CD4-positive, alpha-beta T cell (primary cell): ENCODE data around the gene SLC1A4. TPM values are rescaled to one million over a fixed set of nuclear protein-coding genes. Genes with fewer than 3 reads are reported as not detected.

Source experiments
- ATAC-seq: fragments of 200-7000 bp; cut with Tn5 transposase; one replicate; pipeline ENCODE4 v1.10.0; 2022; ENCODE audit warnings: mild to moderate bottlenecking; ENCODE audit not compliant: poor library complexity
- CTCF ChIA-PET: fragments of 350-600 bp; sonication (Branson Sonifier 250); formaldehyde crosslinking; loops from one replicate; lab custom pipeline; 2021; ENCODE audit warnings: antibody characterized with exemption, inconsistent platforms; lab: Charles Lee
- POLR2A ChIA-PET: fragments of 350-600 bp; sonication (Branson Sonifier 250); formaldehyde crosslinking; loops from one replicate; lab custom pipeline; 2021; ENCODE audit warnings: antibody characterized with exemption, inconsistent platforms; lab: Charles Lee
- DNase-seq, 14 experiments: peaks; one replicate each; pipeline ENCODE4 v3.0.0-alpha.2; 2013 to 2020; ENCODE audit warnings: mixed read lengths in 2 of 14
- H3K27ac ChIP-seq, 2 donors: one replicate each; pipeline versions ENCODE4 v1.5.1 to v1.7.0; 2013; ENCODE audit warnings: low read length in 2 of 2, low read depth in 1 of 2, mild to moderate bottlenecking in 1 of 2
- H3K27me3 ChIP-seq, 2 experiments: 1 replicate in 1 of 2; 2 replicates in 1 of 2; pipeline versions ENCODE4 v1.6.1 to v1.7.0; 2013; ENCODE audit warnings: low read length in 2 of 2, control low read depth in 1 of 2, mild to moderate bottlenecking in 1 of 2, moderate library complexity in 1 of 2; ENCODE audit not compliant: insufficient read depth in 2 of 2, control insufficient read depth in 1 of 2
- H3K36me3 ChIP-seq: one replicate; pipeline ENCODE4 v1.6.1; 2013; ENCODE audit warnings: low read length, control low read depth; ENCODE audit not compliant: insufficient read depth
- H3K4me1 ChIP-seq: one replicate; pipeline ENCODE4 v1.6.1; 2013; ENCODE audit warnings: low read length, control low read depth; ENCODE audit not compliant: insufficient read depth
- H3K4me3 ChIP-seq: one replicate; pipeline ENCODE4 v1.5.1; 2013; ENCODE audit warnings: mild to moderate bottlenecking, low read length, moderate library complexity
- H3K9me3 ChIP-seq, 2 experiments: 1 replicate in 1 of 2; 2 replicates in 1 of 2; pipeline versions ENCODE4 v1.6.1 to v1.7.0; 2013; ENCODE audit warnings: low read length in 2 of 2, mild to moderate bottlenecking in 2 of 2, control low read depth in 1 of 2, moderate library complexity in 1 of 2; ENCODE audit not compliant: control insufficient read depth in 1 of 2, insufficient read depth in 1 of 2
- H3K27ac Mint-ChIP-seq: one replicate; pipeline ENCODE4 v1.8.0; 2020; ENCODE audit warnings: mixed read lengths
- H3K27me3 Mint-ChIP-seq: one replicate; pipeline ENCODE4 v1.8.0; 2021; ENCODE audit warnings: mixed read lengths
- H3K36me3 Mint-ChIP-seq: one replicate; pipeline ENCODE4 v1.8.0; 2021; ENCODE audit warnings: low read depth, mixed read lengths
- H3K4me1 Mint-ChIP-seq: one replicate; pipeline ENCODE4 v1.8.0; 2021; ENCODE audit warnings: low read depth, mixed read lengths
- H3K4me3 Mint-ChIP-seq: one replicate; pipeline ENCODE4 v1.8.0; 2020; ENCODE audit warnings: mild to moderate bottlenecking, mixed read lengths
- H3K9me3 Mint-ChIP-seq: one replicate; pipeline ENCODE4 v1.8.0; 2020; ENCODE audit warnings: mixed read lengths
- intact Hi-C, 2 experiments: fragments of 100-400 bp; cut with DNase I in 1 of 2; cut with micrococcal nuclease in 1 of 2; formaldehyde crosslinking; loops; one replicate each; pipeline versions ENCODE4 v1.15.1 to v1.9.0; 2023 to 2025; cut with DNase I, micrococcal nuclease
- total RNA-seq, 174 experiments: library from RNA in 2 of 174; stranded (reverse) in 2 of 174; gene quantifications; one replicate each; pipeline ENCODE4 v1.2.3 and lab custom pipeline; 2021 to 2026
- TF ChIP-seq, protein P1 (sequence below): fragments of 200-600 bp; IDR thresholded peaks from one replicate; pipeline ENCODE4 v1.8.0; 2022; ENCODE audit warnings: antibody characterized with exemption, mild to moderate bottlenecking

Gene SLC1A4
- total RNA-seq, 2 experiments from 2014 or later, result 2.4 to 2.8 TPM

GRCh38 chr2:65064728-65065552, 75.7 kb downstream of the SLC1A4 start:
- H3K36me3 Mint-ChIP-seq, result peaks cover 9% of the 10 kb centered on the region
- DNase-seq (peak in 8 of 14 experiments; percentile 19 to 84 (median 40)), ATAC-seq (peak; percentile 91)
- Histone ChIP-seq H3K4me3 (no peak overlapping the region), H3K27ac (peak overlapping the region in 1 of 2 donors; percentile 33), H3K36me3 (peaks cover 13% of the 10 kb centered on the region), H3K4me1 (peaks cover 58% of the 10 kb centered on the region), H3K9me3 (no peaks in the 10 kb centered on the region), H3K27me3 (no peaks in the 10 kb centered on the region)
- no peaks in the 10 kb centered on the region for H3K27me3 Mint-ChIP-seq
- H3K4me1 Mint-ChIP-seq, result peaks cover 58% of the 10 kb centered on the region
- CTCF ChIA-PET, result interaction anchor here (0.5 to 2.4 kb wide), 19 partner anchors 9 to 476 kb away, joined by 3 to 21 read pairs (median 4); partner anchors contain the start of genes CEP68 and RAB1A
- POLR2A ChIA-PET, result interaction anchor here (0.9 to 4.4 kb wide), 4 partner anchors 8 to 163 kb away, joined by 3 to 39 read pairs (median 6); partner anchors contain the start of genes ACTR2, CEP68 and RAB1A
- H3K9me3 Mint-ChIP-seq, result no peaks in the 10 kb centered on the region
- peak overlapping the region; percentile 32 for H3K27ac Mint-ChIP-seq
- intact Hi-C loops, result loop anchor here (1.0 to 10.0 kb wide), 6 partner anchors 104 to 510 kb away; no protein-coding TSS in a partner anchor
- no peak overlapping the region for H3K4me3 Mint-ChIP-seq
- TF ChIP-seq, protein P1, sequence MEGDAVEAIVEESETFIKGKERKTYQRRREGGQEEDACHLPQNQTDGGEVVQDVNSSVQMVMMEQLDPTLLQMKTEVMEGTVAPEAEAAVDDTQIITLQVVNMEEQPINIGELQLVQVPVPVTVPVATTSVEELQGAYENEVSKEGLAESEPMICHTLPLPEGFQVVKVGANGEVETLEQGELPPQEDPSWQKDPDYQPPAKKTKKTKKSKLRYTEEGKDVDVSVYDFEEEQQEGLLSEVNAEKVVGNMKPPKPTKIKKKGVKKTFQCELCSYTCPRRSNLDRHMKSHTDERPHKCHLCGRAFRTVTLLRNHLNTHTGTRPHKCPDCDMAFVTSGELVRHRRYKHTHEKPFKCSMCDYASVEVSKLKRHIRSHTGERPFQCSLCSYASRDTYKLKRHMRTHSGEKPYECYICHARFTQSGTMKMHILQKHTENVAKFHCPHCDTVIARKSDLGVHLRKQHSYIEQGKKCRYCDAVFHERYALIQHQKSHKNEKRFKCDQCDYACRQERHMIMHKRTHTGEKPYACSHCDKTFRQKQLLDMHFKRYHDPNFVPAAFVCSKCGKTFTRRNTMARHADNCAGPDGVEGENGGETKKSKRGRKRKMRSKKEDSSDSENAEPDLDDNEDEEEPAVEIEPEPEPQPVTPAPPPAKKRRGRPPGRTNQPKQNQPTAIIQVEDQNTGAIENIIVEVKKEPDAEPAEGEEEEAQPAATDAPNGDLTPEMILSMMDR, result peak; percentile 72

- no peaks in the 10 kb centered on the region for H3K9me3 Mint-ChIP-seq
- no peaks in the 10 kb centered on the region for H3K27me3 Mint-ChIP-seq
- ATAC-seq, result peak; percentile 20
- POLR2A ChIA-PET, result interaction anchor here (2.0 to 4.4 kb wide), 2 partner anchors 11 to 62 kb away, joined by 7 to 39 read pairs; partner anchors contain the start of genes CEP68 and RAB1A
- H3K36me3 Mint-ChIP-seq, result peaks cover 36% of the 10 kb centered on the region
- TF ChIP-seq, protein P1, result no peak
- Histone ChIP-seq H3K36me3 (peaks cover 43% of the 10 kb centered on the region), H3K27ac (no peak overlapping the region), H3K9me3 (no peaks in the 10 kb centered on the region), H3K4me1 (peaks cover 42% of the 10 kb centered on the region), H3K27me3 (no peaks in the 10 kb centered on the region), H3K4me3 (no peak overlapping the region)
- H3K4me1 Mint-ChIP-seq, result peaks cover 46% of the 10 kb centered on the region
- intact Hi-C loops, result loop anchor here (5.0 to 10.0 kb wide), 2 partner anchors 119 to 507 kb away; no protein-coding TSS in a partner anchor
- CTCF ChIA-PET, result interaction anchor here (1.0 kb wide), 1 partner anchor 101 kb away, joined by 3 read pairs; no protein-coding TSS in a partner anchor
- peak in 3 of 14 experiments; percentile 24 to 31 (median 31) for DNase-seq
- H3K27ac Mint-ChIP-seq, result peak overlapping the region; percentile 84
- H3K4me3 Mint-ChIP-seq, result peak overlapping the region; percentile 11
Measured at GRCh38 chr2:65067806-65068553, 78.8 kb downstream of the SLC1A4 start.

DNA sequence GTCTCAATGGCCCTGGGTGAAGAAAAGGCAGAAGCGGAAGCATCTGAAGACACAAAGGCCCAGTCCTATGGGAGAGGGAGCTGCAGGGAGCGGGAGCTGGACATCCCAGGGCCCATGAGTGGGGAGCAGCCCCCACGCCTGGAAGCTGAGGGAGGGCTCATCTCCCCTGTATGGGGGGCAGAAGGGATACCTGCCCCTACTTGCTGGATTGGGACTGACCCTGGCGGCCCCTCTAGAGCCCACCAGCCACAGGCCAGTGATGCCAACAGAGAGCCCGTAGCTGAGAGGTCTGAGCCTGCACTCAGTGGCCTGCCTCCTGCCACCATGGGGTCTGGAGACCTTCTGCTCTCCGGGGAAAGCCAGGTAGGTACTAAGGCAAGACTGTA, 80.2 kb downstream of the SLC1A4 start:
- ChIA-PET POLR2A (interaction anchor here (1.3 to 4.0 kb wide), 2 partner anchors 13 to 61 kb away, joined by 5 to 24 read pairs; partner anchors contain the start of genes CEP68 and RAB1A), CTCF (no interaction called here)
- DNase-seq (no peak), ATAC-seq (no peak)
- Histone ChIP-seq H3K27me3 (no peaks in the 10 kb centered on the region), H3K4me3 (no peak overlapping the region), H3K36me3 (peaks cover 57% of the 10 kb centered on the region), H3K27ac (no peak overlapping the region), H3K9me3 (no peaks in the 10 kb centered on the region), H3K4me1 (peaks cover 39% of the 10 kb centered on the region)
- Mint-ChIP-seq H3K27ac (peak overlapping the region; percentile 24), H3K36me3 (peaks cover 51% of the 10 kb centered on the region), H3K27me3 (no peaks in the 10 kb centered on the region), H3K4me1 (peaks cover 32% of the 10 kb centered on the region), H3K4me3 (no peak overlapping the region), H3K9me3 (no peaks in the 10 kb centered on the region)
- TF ChIP-seq, protein P1, result no peak
- intact Hi-C loops, result loop anchor here (5.0 to 10.0 kb wide), 2 partner anchors 118 to 505 kb away; no protein-coding TSS in a partner anchor
